Measurements from ENCODE around the gene TMEM184A.

DNA sequence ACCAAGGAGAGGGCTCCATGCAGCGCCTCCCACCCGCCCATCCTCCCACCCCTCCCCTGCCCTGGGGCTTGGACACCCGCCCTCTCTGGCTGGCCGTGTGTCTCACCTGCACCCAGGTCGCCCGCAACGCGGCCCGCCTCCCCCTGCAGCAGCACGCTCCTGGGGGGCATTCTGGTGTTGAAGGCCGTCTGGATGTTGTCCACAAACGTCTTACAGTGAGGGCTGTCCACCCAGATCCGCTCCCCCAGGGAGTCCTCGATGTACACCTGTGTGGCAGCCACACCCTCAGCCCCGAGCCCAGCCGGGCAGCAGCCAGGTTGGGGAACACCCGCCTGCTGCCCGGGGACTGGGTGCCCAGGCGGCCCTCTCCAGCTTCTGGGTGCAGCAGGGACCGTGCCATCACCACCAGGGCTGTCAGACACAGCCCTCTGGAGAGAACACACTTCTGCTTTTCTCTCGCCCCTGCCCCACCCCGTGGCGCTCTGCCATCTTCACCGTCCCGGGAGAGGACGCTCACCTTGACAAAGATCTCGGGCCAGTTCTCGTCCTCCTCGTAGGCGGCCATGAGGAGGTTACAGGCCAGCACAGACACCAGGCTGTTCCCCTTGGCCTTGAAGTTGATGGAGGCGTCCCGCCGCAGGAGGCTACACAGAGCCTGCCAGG is 56.5 kb downstream of the TMEM184A start:
- TF ChIP-seq, protein P1, sequence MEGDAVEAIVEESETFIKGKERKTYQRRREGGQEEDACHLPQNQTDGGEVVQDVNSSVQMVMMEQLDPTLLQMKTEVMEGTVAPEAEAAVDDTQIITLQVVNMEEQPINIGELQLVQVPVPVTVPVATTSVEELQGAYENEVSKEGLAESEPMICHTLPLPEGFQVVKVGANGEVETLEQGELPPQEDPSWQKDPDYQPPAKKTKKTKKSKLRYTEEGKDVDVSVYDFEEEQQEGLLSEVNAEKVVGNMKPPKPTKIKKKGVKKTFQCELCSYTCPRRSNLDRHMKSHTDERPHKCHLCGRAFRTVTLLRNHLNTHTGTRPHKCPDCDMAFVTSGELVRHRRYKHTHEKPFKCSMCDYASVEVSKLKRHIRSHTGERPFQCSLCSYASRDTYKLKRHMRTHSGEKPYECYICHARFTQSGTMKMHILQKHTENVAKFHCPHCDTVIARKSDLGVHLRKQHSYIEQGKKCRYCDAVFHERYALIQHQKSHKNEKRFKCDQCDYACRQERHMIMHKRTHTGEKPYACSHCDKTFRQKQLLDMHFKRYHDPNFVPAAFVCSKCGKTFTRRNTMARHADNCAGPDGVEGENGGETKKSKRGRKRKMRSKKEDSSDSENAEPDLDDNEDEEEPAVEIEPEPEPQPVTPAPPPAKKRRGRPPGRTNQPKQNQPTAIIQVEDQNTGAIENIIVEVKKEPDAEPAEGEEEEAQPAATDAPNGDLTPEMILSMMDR (conservative IDR thresholded peaks at IDR 0.05): no peak
- TF ChIP-seq EZH2 (IDR thresholded peaks at IDR 0.05; ENCODE audit: low read depth): no peak

Measured in PC-9 (cell line).